OCI-LY7 (cell line): ENCODE measurements around the gene POLL. TPM values are rescaled to one million over a fixed set of nuclear protein-coding genes. Genes with fewer than 3 reads are reported as not detected.

Experiments
- BruUV-seq: library from RNA; stranded (reverse); fragments of 400-500 nt; replicated peaks from 2 replicates; lab custom pipeline; 2021; lab: Mats Ljungman, UMichigan
- CTCF ChIA-PET: fragments of 300-600 bp; sonication (Branson Sonifier 250); formaldehyde crosslinking; loops from one replicate; lab custom pipeline; 2022; ENCODE audit warnings: antibody characterized with exemption; ENCODE audit not compliant: unreplicated experiment; lab: Charles Lee
- POLR2A ChIA-PET: fragments of 300-600 bp; sonication (Branson Sonifier 250); formaldehyde crosslinking; loops from one replicate; lab custom pipeline; 2022; ENCODE audit warnings: antibody characterized with exemption; lab: Charles Lee
- DNase-seq: peaks from one replicate; pipeline ENCODE4 v3.0.0-alpha.2; 2015; ENCODE audit warnings: low spot score
- H2AFZ ChIP-seq: fragments of 200-600 bp; sonication (generic), shearing (Covaris generic); 2 replicates; pipeline ENCODE4 v1.6.1; 2014; ENCODE audit warnings: mild to moderate bottlenecking, antibody characterized with exemption, low read length, moderate library complexity
- H3K27ac ChIP-seq: fragments of 200-600 bp; sonication (generic); 2 replicates; pipeline ENCODE4 v1.5.1; 2014; ENCODE audit warnings: mixed run types, low read depth, mild to moderate bottlenecking, moderate library complexity, low read length, inconsistent platforms; ENCODE audit not compliant: poor library complexity, severe bottlenecking
- H3K36me3 ChIP-seq: fragments of 200-600 bp; sonication (generic); 2 replicates; pipeline ENCODE4 v1.6.1; 2014; ENCODE audit warnings: mild to moderate bottlenecking, antibody characterized with exemption, low read length, moderate library complexity, mixed read lengths; ENCODE audit not compliant: insufficient read depth
- H3K4me1 ChIP-seq: fragments of 200-600 bp; sonication (generic); 2 replicates; pipeline ENCODE4 v1.5.1; 2014; ENCODE audit warnings: mild to moderate bottlenecking, low read length; ENCODE audit not compliant: insufficient read depth, poor library complexity, severe bottlenecking
- H3K4me2 ChIP-seq: fragments of 200-600 bp; sonication (generic); 2 replicates; pipeline ENCODE4 v1.6.1; 2014; ENCODE audit warnings: mild to moderate bottlenecking, low read length
- H3K4me3 ChIP-seq: fragments of 200-600 bp; sonication (generic); 2 replicates; pipeline ENCODE4 v1.5.1; 2014; ENCODE audit warnings: mild to moderate bottlenecking, low read depth, low read length; ENCODE audit not compliant: poor library complexity, severe bottlenecking
- H3K79me2 ChIP-seq: fragments of 200-600 bp; sonication (generic); 2 replicates; pipeline ENCODE4 v1.6.1; 2016; ENCODE audit warnings: low read depth, mild to moderate bottlenecking, low read length, moderate library complexity, mixed read lengths; ENCODE audit not compliant: insufficient read depth
- H3K9me2 ChIP-seq: fragments of 200-600 bp; sonication (generic); 2 replicates; pipeline ENCODE4 v1.6.1; 2016; ENCODE audit warnings: mild to moderate bottlenecking, low read length, mixed read lengths; ENCODE audit not compliant: insufficient read depth
- H3K9me3 ChIP-seq: fragments of 200-600 bp; sonication (generic); 2 replicates; pipeline ENCODE4 v1.6.1; 2014; ENCODE audit warnings: mild to moderate bottlenecking, mixed run types, low read length, mixed read lengths
- H4K20me1 ChIP-seq: fragments of 200-600 bp; sonication (generic); 2 replicates; pipeline ENCODE4 v1.6.1; 2014; ENCODE audit warnings: mild to moderate bottlenecking, antibody characterized with exemption, low read length, moderate library complexity, mixed read lengths; ENCODE audit not compliant: insufficient read depth
- EZH2phosphoT487 ChIP-seq: fragments of 200-600 bp; sonication (generic); IDR thresholded peaks from 2 replicates; pipeline ENCODE4 v1.6.1; 2018; ENCODE audit warnings: low read depth, borderline replicate concordance, mild to moderate bottlenecking, mixed run types, antibody characterized with exemption, low read length, moderate library complexity, mixed read lengths
- intact Hi-C: fragments of 100-400 bp; cut with micrococcal nuclease; formaldehyde crosslinking; loops from one replicate; pipeline ENCODE4 v1.10.0; 2022; ENCODE audit not compliant: unreplicated experiment
- total RNA-seq, 2 experiments: library from RNA; depleted of rRNA in 1 of 2; stranded (reverse); fragments of >200 nt in 1 of 2; shearing (Covaris generic) in 1 of 2; gene quantifications; 2 replicates each; pipeline ENCODE4 v1.2.3, GENCODE V29; 2014 to 2022
- TF ChIP-seq, protein P1 (sequence below): fragments of 200-600 bp; sonication (generic); conservative IDR thresholded peaks from 2 replicates; pipeline ENCODE4 v1.5.1; 2014; ENCODE audit warnings: mild to moderate bottlenecking, antibody characterized with exemption, low read length, moderate library complexity, mixed read lengths

POLL gene
- total RNA-seq, 2 experiments from 2014 or later: 22.0 to 34.0 TPM

DNA sequence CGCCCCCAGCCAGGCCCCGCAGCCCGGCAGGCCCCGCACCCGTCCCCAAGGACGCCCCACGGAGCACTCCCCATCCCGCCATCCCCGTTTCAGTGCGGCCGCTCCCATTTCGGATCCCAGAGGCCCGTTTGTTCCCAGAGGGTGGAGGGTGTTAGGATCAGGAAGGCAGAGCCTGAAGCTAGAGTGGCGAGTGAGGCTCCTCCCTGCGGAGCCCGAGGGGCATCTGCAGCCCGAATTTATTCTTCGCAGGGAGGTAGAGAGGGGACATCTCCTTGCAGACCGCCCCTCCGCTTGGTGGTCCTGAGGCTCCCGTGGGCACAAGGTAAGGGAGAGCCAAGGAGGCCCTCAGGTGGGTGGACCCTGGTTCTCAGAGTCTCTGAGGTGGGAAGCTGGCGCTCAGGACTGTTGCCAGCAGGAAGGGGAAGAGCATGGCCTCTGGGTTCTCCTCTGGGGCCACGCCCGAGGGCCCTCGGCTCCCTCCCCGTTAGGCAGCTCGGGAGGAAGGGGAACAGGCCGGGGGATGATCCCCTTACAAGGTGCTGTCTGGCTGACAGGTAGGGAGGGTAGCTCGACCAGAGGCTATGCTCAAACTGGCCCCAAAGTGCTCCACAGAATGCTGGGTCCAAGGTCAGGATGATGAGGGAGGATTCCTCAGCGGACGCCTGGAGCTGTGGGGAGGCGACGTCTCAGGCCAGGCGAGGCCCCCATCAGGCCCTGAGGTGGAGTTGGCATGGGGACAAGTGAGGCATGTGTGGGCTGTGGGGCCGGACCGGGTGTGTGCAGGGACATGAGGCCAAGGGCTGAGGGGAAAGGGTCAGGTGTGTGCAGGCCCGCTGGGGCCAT lies 17.4 kb downstream of the POLL start:
- Histone ChIP-seq H3K9me3 (no peaks in the 10 kb centered on the region), H3K9me2 (no peaks in the 10 kb centered on the region), H3K4me3 (peak overlapping the region; percentile 66), H3K36me3 (no peaks in the 10 kb centered on the region), H3K4me2 (peak overlapping the region; percentile 91), H2AFZ (peak overlapping the region; percentile 56), H3K4me1 (peaks cover 20% of the 10 kb centered on the region), H3K27ac (no peak overlapping the region), H4K20me1 (no peaks in the 10 kb centered on the region), H3K79me2 (no peaks in the 10 kb centered on the region)
- ChIA-PET POLR2A (interaction anchor here (0.7 to 1.3 kb wide), 3 partner anchors 10 to 104 kb away, joined by 3 to 4 read pairs (median 3); no protein-coding TSS in a partner anchor), CTCF (interaction anchor here (0.5 to 1.2 kb wide), 5 partner anchors 10 to 357 kb away, joined by 3 to 9 read pairs (median 3); no protein-coding TSS in a partner anchor)
- TF ChIP-seq, protein P1, sequence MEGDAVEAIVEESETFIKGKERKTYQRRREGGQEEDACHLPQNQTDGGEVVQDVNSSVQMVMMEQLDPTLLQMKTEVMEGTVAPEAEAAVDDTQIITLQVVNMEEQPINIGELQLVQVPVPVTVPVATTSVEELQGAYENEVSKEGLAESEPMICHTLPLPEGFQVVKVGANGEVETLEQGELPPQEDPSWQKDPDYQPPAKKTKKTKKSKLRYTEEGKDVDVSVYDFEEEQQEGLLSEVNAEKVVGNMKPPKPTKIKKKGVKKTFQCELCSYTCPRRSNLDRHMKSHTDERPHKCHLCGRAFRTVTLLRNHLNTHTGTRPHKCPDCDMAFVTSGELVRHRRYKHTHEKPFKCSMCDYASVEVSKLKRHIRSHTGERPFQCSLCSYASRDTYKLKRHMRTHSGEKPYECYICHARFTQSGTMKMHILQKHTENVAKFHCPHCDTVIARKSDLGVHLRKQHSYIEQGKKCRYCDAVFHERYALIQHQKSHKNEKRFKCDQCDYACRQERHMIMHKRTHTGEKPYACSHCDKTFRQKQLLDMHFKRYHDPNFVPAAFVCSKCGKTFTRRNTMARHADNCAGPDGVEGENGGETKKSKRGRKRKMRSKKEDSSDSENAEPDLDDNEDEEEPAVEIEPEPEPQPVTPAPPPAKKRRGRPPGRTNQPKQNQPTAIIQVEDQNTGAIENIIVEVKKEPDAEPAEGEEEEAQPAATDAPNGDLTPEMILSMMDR: peak; percentile 25; the same call in 1 of the 2 replicates
- TF ChIP-seq EZH2phosphoT487: no peak
- DNase-seq: no peak
- intact Hi-C loops: loop anchor here (1.0 kb wide), 3 partner anchors 128 to 356 kb away; no protein-coding TSS in a partner anchor
- BruUV-seq: no TSS peak

DNA sequence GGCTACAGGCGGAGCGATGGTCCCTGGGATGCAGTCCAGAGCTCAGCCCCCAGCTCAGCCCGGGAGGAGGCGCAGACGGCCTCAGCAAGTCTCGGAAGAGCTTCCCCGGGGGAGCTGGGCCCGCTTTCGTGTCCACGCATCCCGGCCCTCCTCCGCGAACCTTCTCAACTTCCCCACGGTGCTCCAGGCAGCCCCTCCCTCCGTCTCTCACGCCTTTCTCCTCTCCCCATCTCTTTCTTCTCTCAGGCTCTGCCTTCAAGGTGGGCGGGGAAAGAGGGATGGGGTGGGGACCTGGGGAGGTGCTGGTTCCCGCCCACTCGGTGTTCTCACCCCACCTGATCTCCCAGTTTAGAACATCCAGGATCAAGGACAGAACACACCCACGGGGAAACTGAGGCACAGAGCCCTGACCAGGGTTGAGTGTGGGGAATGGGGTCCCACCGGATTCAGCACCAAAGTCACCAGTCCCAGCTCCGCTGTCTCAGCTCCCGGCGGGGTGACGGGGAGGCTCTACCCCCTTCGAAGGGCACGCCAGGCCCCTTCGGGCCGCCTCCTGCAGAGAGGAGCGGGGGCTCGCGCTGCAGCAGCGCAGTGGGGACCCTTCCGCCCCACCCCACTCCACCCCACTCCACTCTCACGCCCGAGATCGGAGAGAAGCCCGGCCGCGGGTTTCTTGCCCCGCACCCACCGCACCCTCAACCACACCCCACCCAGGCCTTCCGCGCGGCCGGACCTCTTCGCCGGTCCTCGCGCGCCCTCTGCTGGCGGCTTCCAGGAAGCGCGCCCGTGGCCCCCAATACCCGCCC lies 18.2 kb downstream of the POLL start:
- no peaks in the 10 kb centered on the region for H3K9me3 ChIP-seq
- intact Hi-C loops: loop anchor here (1.0 kb wide), 3 partner anchors 128 to 356 kb away; no protein-coding TSS in a partner anchor
- peaks cover 20% of the 10 kb centered on the region for H3K4me1 ChIP-seq
- DNase-seq: peak; percentile 76
- peak overlapping the region; percentile 66 for H3K4me3 ChIP-seq
- peak overlapping the region; percentile 91 for H3K4me2 ChIP-seq
- no peaks in the 10 kb centered on the region for H3K79me2 ChIP-seq
- ChIA-PET CTCF (interaction anchor here (0.5 to 1.2 kb wide), 4 partner anchors 10 to 320 kb away, joined by 3 to 9 read pairs (median 4); partner anchors contain the start of genes DPCD and POLL), POLR2A (interaction anchor here (1.2 kb wide), 1 partner anchor 14 kb away, joined by 3 read pairs; no protein-coding TSS in a partner anchor)
- TF ChIP-seq, protein P1: peak; percentile 81
- TF ChIP-seq EZH2phosphoT487: no peak
- H2AFZ ChIP-seq: peak overlapping the region; percentile 56; the same call in 1 of the 2 replicates
- H3K27ac ChIP-seq: no peak overlapping the region
- H4K20me1 ChIP-seq: no peaks in the 10 kb centered on the region
- H3K9me2 ChIP-seq: no peaks in the 10 kb centered on the region
- BruUV-seq: no TSS peak
- no peaks in the 10 kb centered on the region for H3K36me3 ChIP-seq
